CD4-positive, alpha-beta T cell (primary cell): Measurements from ENCODE around the gene SHKBP1. TPM values are rescaled to one million over a fixed set of nuclear protein-coding genes. Genes with fewer than 3 reads are reported as not detected.
A peak's percentile ranks its signal among the peaks of the same experiment; 100 is the strongest.

ENCODE experiments used
- ATAC-seq: fragments of 200-7000 bp; cut with Tn5 transposase; one replicate; pipeline ENCODE4 v1.10.0; 2022; ENCODE audit warnings: mild to moderate bottlenecking; ENCODE audit not compliant: poor library complexity
- CTCF ChIA-PET: fragments of 350-600 bp; sonication (Branson Sonifier 250); formaldehyde crosslinking; loops from one replicate; lab custom pipeline; 2021; ENCODE audit warnings: antibody characterized with exemption, inconsistent platforms; lab: Charles Lee
- POLR2A ChIA-PET: fragments of 350-600 bp; sonication (Branson Sonifier 250); formaldehyde crosslinking; loops from one replicate; lab custom pipeline; 2021; ENCODE audit warnings: antibody characterized with exemption, inconsistent platforms; lab: Charles Lee
- DNase-seq, 14 experiments: peaks; one replicate each; pipeline ENCODE4 v3.0.0-alpha.2; 2013 to 2020; ENCODE audit warnings: mixed read lengths in 2 of 14
- H3K27ac ChIP-seq, 2 donors: one replicate each; pipeline versions ENCODE4 v1.5.1 to v1.7.0; 2013; ENCODE audit warnings: low read length in 2 of 2, low read depth in 1 of 2, mild to moderate bottlenecking in 1 of 2
- H3K27me3 ChIP-seq, 2 experiments: 1 replicate in 1 of 2; 2 replicates in 1 of 2; pipeline versions ENCODE4 v1.6.1 to v1.7.0; 2013; ENCODE audit warnings: low read length in 2 of 2, control low read depth in 1 of 2, mild to moderate bottlenecking in 1 of 2, moderate library complexity in 1 of 2; ENCODE audit not compliant: insufficient read depth in 2 of 2, control insufficient read depth in 1 of 2
- H3K36me3 ChIP-seq: one replicate; pipeline ENCODE4 v1.6.1; 2013; ENCODE audit warnings: low read length, control low read depth; ENCODE audit not compliant: insufficient read depth
- H3K4me1 ChIP-seq: one replicate; pipeline ENCODE4 v1.6.1; 2013; ENCODE audit warnings: low read length, control low read depth; ENCODE audit not compliant: insufficient read depth
- H3K4me3 ChIP-seq: one replicate; pipeline ENCODE4 v1.5.1; 2013; ENCODE audit warnings: mild to moderate bottlenecking, low read length, moderate library complexity
- H3K9me3 ChIP-seq, 2 experiments: 1 replicate in 1 of 2; 2 replicates in 1 of 2; pipeline versions ENCODE4 v1.6.1 to v1.7.0; 2013; ENCODE audit warnings: low read length in 2 of 2, mild to moderate bottlenecking in 2 of 2, control low read depth in 1 of 2, moderate library complexity in 1 of 2; ENCODE audit not compliant: control insufficient read depth in 1 of 2, insufficient read depth in 1 of 2
- H3K27ac Mint-ChIP-seq: one replicate; pipeline ENCODE4 v1.8.0; 2020; ENCODE audit warnings: mixed read lengths
- H3K27me3 Mint-ChIP-seq: one replicate; pipeline ENCODE4 v1.8.0; 2021; ENCODE audit warnings: mixed read lengths
- H3K36me3 Mint-ChIP-seq: one replicate; pipeline ENCODE4 v1.8.0; 2021; ENCODE audit warnings: low read depth, mixed read lengths
- H3K4me1 Mint-ChIP-seq: one replicate; pipeline ENCODE4 v1.8.0; 2021; ENCODE audit warnings: low read depth, mixed read lengths
- H3K4me3 Mint-ChIP-seq: one replicate; pipeline ENCODE4 v1.8.0; 2020; ENCODE audit warnings: mild to moderate bottlenecking, mixed read lengths
- H3K9me3 Mint-ChIP-seq: one replicate; pipeline ENCODE4 v1.8.0; 2020; ENCODE audit warnings: mixed read lengths
- intact Hi-C, 2 experiments: fragments of 100-400 bp; cut with DNase I in 1 of 2; cut with micrococcal nuclease in 1 of 2; formaldehyde crosslinking; loops; one replicate each; pipeline versions ENCODE4 v1.15.1 to v1.9.0; 2023 to 2025; cut with DNase I, micrococcal nuclease
- total RNA-seq, 174 experiments: library from RNA in 2 of 174; stranded (reverse) in 2 of 174; gene quantifications; one replicate each; pipeline ENCODE4 v1.2.3 and lab custom pipeline; 2021 to 2026
- TF ChIP-seq, protein P1 (sequence below): fragments of 200-600 bp; IDR thresholded peaks from one replicate; pipeline ENCODE4 v1.8.0; 2022; ENCODE audit warnings: antibody characterized with exemption, mild to moderate bottlenecking

The SHKBP1 gene
- total RNA-seq, 2 experiments from 2014 or later: 82.5 to 92.9 TPM

DNA sequence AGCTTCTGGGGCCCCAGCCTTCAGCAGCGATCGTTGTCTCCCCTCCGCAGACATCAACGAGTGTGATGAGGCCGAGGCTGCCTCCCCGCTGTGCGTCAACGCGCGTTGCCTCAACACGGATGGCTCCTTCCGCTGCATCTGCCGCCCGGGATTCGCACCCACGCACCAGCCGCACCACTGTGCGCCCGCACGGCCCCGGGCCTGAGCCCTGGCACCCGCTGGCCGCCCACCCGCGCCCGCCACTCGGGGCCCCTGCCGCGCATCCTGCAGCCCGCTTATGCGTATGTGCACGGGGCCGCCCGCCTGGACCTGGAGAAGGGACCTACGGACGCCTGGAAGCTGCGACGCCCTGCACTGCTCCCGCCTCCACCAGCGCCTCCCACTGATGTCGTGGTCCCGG lies 52.7 kb downstream of the SHKBP1 start:
- Histone ChIP-seq H3K36me3 (peaks cover 15% of the 10 kb centered on the region), H3K27ac (no peak overlapping the region), H3K4me1 (peaks cover 5% of the 10 kb centered on the region), H3K4me3 (no peak overlapping the region), H3K27me3 (no peaks in the 10 kb centered on the region), H3K9me3 (no peaks in the 10 kb centered on the region)
- H3K4me3 Mint-ChIP-seq: no peak overlapping the region
- DNase-seq (no peak), ATAC-seq (no peak)
- no peaks in the 10 kb centered on the region for H3K27me3 Mint-ChIP-seq
- H3K9me3 Mint-ChIP-seq: no peaks in the 10 kb centered on the region
- intact Hi-C loops: no loop called here
- ChIA-PET CTCF (no interaction called here), POLR2A (interaction anchor here (0.8 kb wide), 1 partner anchor 16 kb away, joined by 3 read pairs; no protein-coding TSS in a partner anchor)
- H3K4me1 Mint-ChIP-seq: peaks cover 11% of the 10 kb centered on the region
- TF ChIP-seq, protein P1, sequence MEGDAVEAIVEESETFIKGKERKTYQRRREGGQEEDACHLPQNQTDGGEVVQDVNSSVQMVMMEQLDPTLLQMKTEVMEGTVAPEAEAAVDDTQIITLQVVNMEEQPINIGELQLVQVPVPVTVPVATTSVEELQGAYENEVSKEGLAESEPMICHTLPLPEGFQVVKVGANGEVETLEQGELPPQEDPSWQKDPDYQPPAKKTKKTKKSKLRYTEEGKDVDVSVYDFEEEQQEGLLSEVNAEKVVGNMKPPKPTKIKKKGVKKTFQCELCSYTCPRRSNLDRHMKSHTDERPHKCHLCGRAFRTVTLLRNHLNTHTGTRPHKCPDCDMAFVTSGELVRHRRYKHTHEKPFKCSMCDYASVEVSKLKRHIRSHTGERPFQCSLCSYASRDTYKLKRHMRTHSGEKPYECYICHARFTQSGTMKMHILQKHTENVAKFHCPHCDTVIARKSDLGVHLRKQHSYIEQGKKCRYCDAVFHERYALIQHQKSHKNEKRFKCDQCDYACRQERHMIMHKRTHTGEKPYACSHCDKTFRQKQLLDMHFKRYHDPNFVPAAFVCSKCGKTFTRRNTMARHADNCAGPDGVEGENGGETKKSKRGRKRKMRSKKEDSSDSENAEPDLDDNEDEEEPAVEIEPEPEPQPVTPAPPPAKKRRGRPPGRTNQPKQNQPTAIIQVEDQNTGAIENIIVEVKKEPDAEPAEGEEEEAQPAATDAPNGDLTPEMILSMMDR: no peak
- H3K36me3 Mint-ChIP-seq: peaks cover 25% of the 10 kb centered on the region
- peak overlapping the region; percentile 34 for H3K27ac Mint-ChIP-seq

DNA sequence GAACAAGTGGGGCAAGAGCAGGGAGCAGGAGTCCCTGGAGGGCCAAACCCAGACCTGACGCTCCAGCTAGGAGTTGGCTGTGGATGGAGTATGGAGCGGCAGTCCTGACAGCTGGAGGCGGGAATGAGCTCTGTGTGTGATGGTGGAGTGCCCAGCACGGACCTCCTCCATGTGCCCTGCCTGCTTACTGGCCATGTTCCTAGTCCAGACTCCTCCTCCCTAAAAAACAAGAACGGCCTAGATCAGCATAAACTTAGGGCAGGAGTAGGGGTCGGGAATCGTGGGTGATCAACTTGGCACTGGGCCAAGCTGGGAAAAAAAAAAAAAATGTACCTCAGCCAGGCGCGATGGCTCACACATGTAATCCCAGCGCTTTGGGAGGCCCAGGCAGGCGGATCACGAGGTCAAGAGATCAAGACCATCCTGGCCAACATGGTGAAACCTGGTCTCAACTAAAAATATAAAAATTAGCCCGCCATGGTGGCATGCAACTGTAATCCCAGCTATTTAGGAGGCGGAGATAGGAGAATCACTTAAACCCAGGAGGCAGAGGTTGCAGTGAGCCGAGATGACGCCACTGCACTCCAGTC lies 54.0 kb downstream of the SHKBP1 start:
- ChIA-PET CTCF (no interaction called here), POLR2A (interaction anchor here (0.7 kb wide), 1 partner anchor 25 kb away, joined by 3 read pairs; no protein-coding TSS in a partner anchor)
- Histone ChIP-seq H3K27me3 (no peaks in the 10 kb centered on the region), H3K27ac (no peak overlapping the region), H3K4me1 (peaks cover 9% of the 10 kb centered on the region), H3K9me3 (no peaks in the 10 kb centered on the region), H3K36me3 (peaks cover 12% of the 10 kb centered on the region), H3K4me3 (no peak overlapping the region)
- H3K27me3 Mint-ChIP-seq: no peaks in the 10 kb centered on the region
- TF ChIP-seq, protein P1: no peak
- ATAC-seq (no peak), DNase-seq (no peak)
- H3K36me3 Mint-ChIP-seq: peaks cover 15% of the 10 kb centered on the region
- intact Hi-C loops: loop anchor here in 1 of 2 experiments (10.0 kb wide), 1 partner anchor 496 kb away; no protein-coding TSS in a partner anchor
- H3K9me3 Mint-ChIP-seq: no peaks in the 10 kb centered on the region
- H3K4me1 Mint-ChIP-seq: peaks cover 15% of the 10 kb centered on the region
- peak overlapping the region; percentile 53 for H3K27ac Mint-ChIP-seq
- no peak overlapping the region for H3K4me3 Mint-ChIP-seq

DNA sequence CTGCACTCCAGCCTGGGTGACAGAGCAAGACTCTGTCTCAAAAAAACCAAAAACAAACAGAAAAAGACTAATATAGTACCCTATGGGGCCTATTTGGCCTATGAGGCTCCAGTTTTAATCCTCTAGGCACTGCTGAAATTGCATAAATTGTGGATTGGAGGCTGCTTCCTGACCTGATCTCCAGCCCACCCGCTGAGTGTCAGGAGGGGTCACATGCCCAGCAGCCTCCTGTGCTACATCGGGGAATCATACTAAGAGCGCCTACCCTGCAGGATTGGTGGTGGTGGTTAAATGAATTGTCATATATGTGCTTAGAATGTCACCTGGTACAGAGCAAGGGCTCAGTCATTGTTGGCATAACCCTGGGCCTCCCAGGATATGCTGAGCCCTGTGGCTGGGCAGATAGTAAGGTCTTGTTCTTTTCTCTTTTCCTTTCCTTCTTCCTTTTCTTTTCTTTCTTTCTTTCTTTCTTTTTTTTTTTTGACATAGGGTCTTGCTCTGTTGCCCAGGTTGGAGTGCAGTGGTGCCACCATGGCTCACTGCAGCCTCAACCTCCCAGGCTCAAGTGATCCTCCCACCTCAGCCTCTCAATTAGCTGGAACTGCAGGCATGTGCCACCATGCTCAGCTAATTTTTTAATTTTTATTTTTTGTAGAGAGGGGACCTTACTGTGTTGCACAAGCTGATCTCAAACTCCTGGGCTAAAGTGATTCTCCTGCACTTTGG lies 55.8 kb downstream of the SHKBP1 start:
- DNase-seq (no peak), ATAC-seq (no peak)
- Mint-ChIP-seq H3K27ac (no peak overlapping the region), H3K9me3 (no peaks in the 10 kb centered on the region), H3K4me1 (peaks cover 15% of the 10 kb centered on the region), H3K4me3 (no peak overlapping the region), H3K27me3 (no peaks in the 10 kb centered on the region), H3K36me3 (peaks cover 6% of the 10 kb centered on the region)
- CTCF ChIA-PET: interaction anchor here (2.9 kb wide), 2 partner anchors 84 to 91 kb away, joined by 19 to 23 read pairs; no protein-coding TSS in a partner anchor
- H3K4me3 ChIP-seq: no peak overlapping the region
- no peak overlapping the region for H3K27ac ChIP-seq
- intact Hi-C loops: loop anchor here in 1 of 2 experiments (10.0 kb wide), 1 partner anchor 498 kb away; no protein-coding TSS in a partner anchor
- POLR2A ChIA-PET: no interaction called here
- peaks cover 9% of the 10 kb centered on the region for H3K4me1 ChIP-seq
- no peaks in the 10 kb centered on the region for H3K9me3 ChIP-seq
- H3K36me3 ChIP-seq: peaks cover 3% of the 10 kb centered on the region
- TF ChIP-seq, protein P1: no peak
- H3K27me3 ChIP-seq: no peaks in the 10 kb centered on the region
